ENCODE results near the gene ANKRD11.

ANKRD11 gene

DNA sequence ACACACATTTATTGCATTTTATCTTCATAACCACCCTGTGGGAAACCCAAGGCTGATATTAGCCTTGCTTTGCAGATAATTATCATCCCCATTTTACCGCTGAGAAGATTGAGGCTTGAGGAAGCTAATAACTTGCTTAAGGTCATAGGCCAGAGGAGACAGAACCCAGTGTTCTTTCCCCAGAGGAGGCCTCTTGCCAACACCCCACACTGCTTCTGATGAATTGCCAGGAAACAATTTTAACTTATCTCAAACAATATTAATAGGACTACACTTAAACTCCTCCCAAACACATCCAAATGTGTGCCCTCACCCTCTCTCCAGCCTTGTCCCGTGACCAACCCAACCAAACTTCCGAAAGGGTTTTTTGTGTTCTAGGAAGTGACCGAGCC is 15.7 kb upstream of the ANKRD11 start:
- no peak for DNase-seq

- DNase-seq: peak; percentile 86
Measured at GRCh38 chr16:89505204-89506112, 15.1 kb upstream of the ANKRD11 start.

- DNase-seq: no peak
Measured at GRCh38 chr16:89504091-89504490, 13.7 kb upstream of the ANKRD11 start.

DNA sequence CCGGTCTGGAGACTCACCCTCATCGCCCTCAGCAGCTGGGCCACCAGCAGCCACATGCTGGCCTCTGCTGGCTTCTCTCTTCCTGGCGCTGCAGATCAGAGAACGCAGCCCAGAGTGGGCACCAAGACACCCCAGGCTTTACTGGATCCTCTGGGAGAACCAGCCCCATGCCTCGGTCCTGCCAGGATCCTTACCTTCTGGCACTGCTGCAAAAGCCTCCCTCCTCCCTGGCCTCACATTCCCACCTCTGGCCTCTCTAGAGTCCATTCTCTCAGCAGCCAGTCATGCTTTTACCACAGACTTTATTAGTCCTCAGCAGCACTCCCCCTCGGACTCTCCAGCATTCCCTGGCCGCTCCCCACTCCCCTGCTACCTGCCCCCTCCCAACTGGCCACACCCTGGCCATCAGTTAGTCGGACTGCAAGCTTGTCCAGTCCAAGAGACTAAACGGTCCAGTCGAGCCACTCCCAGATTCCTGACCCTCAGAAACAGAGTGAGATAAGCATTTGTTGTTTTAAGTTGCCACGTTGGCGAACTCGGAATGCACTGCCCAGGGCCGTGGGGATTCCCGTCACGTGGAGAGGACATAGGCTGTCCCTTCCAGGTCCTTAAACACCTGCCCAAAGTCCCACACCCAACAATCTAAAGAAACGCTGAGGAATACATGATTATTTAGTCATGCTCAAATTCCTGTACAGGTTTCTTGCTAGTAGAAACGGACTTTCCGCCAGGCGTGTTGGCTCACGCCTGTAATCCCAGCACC is 11.9 kb upstream of the ANKRD11 start:
- DNase-seq: no peak

DNA sequence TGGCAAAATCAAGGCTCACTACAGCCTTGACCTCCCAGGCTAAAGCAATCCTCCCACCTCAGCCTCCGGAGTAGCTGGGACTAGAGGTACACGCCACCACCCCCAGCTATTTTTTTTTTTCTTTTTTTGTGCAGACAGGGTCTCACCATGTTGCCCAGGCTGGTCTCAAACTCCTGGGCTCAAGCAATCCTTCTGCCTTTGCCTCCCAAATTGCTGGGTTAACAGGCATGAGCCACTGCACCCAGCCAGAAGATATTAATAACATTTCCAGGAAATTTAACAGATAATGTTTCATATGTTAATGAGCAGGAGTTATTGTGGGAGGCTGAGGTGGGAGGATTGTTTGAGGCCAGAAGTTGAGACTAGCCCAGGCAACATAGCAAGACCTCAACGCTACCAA is 9.4 kb upstream of the ANKRD11 start:
- DNase-seq: no peak

GRCh38 chr16:89498839-89499238 is 8.5 kb upstream of the ANKRD11 start:
- no peak for DNase-seq

GRCh38 chr16:89495121-89495520 is 4.8 kb upstream of the ANKRD11 start:
- no peak for DNase-seq

DNA sequence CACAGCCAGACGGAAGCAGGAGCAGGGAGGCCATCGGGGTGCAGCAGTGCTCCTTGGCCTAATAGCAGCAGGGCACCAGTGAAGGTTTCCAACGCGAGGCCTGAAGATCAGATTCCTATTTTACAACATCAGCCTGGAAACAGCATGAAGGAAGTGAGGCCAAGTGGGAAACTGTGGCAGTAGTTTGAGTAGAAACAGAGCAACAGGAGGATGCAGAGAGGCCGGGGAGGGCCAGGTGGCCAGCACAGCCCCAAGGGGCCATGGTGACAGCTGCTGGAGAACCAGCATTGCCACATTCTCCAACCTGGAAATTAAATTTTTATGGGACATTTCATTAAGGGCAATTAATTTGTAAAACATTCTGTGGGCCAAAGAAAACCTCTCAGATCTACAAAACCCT is 3.4 kb upstream of the ANKRD11 start:
- DNase-seq: no peak

- no peak for DNase-seq
Measured at GRCh38 chr16:89491974-89492687, 1.8 kb upstream of the ANKRD11 start.

DNA sequence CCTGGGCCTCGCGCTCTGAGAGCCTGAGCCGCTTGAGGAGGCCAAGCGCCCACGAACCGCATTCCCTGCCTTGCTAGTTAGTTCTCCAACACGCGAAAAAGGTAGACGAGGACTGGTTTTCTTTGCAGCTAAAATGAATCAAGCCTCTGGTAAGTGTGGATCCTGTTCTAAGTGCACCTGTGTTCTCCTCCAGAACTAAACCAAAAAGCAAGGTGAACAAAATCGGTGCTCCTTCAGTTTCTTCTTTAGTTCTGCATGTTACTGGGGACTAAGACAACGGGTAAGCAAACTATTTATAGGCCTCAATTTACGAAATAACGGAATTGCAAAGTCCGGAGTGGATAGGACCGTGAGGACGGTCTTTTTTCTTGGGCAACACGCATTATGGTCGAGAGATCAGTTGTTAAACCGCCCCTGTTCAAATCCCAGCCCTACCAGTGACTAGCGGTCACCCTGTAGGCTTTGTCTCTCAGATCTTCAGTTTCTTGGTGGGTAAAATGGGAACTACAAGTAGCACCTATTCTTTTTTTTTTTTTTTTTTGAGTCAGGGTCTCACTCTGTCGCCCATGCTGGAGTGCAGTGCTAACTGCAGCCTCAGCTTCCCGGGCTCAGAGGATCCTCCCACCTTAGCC is 993 bp upstream of the ANKRD11 start:
- DNase-seq: no peak

GRCh38 chr16:89489898-89490438 is 393 bp downstream of the ANKRD11 start:
- DNase-seq: no peak

- peak; percentile 74 for DNase-seq
Measured at GRCh38 chr16:89489040-89489897, 1.1 kb downstream of the ANKRD11 start.

DNA sequence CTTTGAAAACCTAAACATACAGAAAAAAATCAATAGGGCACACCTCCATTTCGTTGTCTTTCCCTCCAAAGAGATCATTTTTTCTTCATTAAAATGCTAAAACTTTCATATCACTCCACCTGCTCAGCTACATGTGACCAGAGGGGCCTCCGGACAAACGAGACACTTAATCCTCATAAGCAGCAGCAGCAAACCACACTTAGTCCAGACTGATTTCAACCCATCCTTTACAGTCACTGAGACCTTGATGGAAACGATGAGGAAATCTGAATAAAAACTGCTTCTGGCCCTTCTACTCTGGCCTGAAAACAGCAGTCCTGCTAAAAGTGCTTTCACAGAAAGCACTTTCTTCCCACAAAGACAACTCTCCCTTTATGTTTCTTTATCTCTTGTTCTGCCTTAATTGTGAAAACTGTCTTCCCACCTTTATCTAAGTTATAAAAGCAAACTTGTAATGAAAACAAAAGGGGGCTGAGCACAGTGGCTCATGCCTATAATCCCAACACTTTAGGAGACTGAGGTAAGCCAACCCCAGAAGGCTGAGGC is 4.6 kb downstream of the ANKRD11 start:
- DNase-seq: no peak

GRCh38 chr16:89484923-89485679 is 5.3 kb downstream of the ANKRD11 start:
- DNase-seq: no peak

GRCh38 chr16:89484041-89484501 is 6.3 kb downstream of the ANKRD11 start:
- no peak for DNase-seq

- DNase-seq: no peak
Measured at GRCh38 chr16:89482817-89483205, 7.5 kb downstream of the ANKRD11 start.

DNA sequence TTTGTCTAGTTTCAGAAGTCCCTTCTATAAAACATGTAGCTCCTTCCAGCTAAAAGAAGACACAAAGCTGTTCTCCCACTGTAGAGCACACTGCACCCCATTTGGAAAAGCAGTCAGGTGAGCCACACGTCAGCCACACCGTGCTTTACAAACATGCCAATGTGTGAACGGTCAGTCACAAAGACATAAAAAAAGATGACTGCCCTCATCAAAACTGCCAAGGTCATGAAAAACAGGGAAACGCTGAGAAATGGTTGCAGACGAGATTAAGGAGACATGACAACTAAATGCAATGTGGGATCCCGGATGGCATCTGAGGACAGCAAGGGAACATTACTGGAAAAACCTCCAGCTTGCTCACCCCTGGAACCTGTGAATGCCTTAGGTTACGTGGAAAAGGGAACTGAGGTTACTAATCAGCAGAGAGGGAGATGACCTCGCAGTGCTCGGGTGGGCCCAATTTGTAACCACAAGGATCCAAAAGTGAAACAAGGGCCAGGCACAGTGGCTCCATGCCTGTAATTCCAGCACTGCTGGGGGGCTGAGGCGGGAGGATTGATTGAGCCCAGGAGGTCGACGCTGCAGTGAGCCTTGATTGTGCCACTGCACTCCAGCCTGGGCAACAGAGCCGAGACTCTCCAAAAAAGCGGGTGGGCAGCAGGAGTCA is 8.1 kb downstream of the ANKRD11 start:
- no peak for DNase-seq

GRCh38 chr16:89481356-89481955 is 8.9 kb downstream of the ANKRD11 start:
- DNase-seq: no peak

DNA sequence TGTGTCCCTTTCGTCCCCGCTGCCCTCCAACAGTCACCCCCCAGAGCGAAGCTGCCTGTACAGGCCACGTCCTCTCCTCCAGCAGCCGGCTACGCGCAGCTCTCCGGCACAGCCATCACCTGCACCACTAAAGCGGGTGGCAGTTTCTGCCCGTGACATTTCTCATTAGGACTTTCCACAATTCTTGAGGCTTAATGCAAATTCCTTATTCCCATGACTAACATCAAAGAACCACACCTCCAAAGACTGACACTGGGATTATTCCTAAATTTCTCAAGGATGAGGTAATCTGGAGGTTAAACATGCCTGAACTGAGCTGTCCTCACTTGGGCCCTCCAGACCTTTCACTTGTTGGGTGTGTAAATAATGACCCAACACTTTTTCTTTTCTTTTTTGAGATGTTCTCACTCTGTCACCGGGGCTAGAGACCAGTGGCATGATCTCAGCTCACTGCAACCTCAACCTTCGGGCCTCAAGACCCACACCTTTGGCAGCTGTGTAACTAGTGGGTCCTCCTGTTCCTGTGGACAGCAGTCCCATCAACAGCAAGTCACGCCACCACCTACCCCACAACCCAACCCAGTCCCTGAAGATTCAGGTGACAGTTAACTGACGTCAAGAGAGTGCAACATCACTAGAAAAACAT is 11.7 kb downstream of the ANKRD11 start:
- no peak for DNase-seq

Measured in T-helper 9 cell (primary cell).